HCT116 (cell line): ENCODE measurements around the gene CALML3. TPM values are rescaled to one million over a fixed set of nuclear protein-coding genes. Genes with fewer than 3 reads are reported as not detected.

Experiments
- ATAC-seq: fragments of 200-7000 bp; cut with Tn5 transposase; 2 replicates; pipeline ENCODE4 v1.9.1; 2020; ENCODE audit warnings: mild to moderate bottlenecking, moderate library complexity
- BruUV-seq: library from RNA; stranded (reverse); fragments of 400-500 nt; replicated peaks from 2 replicates; lab custom pipeline; 2021; lab: Mats Ljungman, UMichigan
- CTCF ChIA-PET: fragments of 300-600 bp; sonication (Branson Sonifier 250); formaldehyde crosslinking; loops from one replicate; lab custom pipeline; 2021; ENCODE audit warnings: antibody characterized with exemption; lab: Charles Lee
- POLR2A ChIA-PET: fragments of 300-600, 350-600 bp; sonication (Branson Sonifier 250); formaldehyde crosslinking; loops from one replicate; lab custom pipeline; 2021; ENCODE audit warnings: antibody characterized with exemption; lab: Charles Lee
- RAD21 ChIA-PET, 2 experiments: fragments of 300-600 bp; sonication (Branson Sonifier 250); formaldehyde crosslinking; loops; one replicate each; lab custom pipeline; 2023; ENCODE audit warnings: low total read pairs in 2 of 2; ENCODE audit not compliant: uncharacterized antibody in 2 of 2, unreplicated experiment in 2 of 2, low non-redundant PET in 1 of 2; lab: Charles Lee
- DNase-seq: peaks from one replicate; pipeline ENCODE4 v3.0.0-alpha.2; 2010; ENCODE audit warnings: low read depth, low spot score
- H2AFZ ChIP-seq: fragments of 200-600 bp; shearing (Covaris generic), sonication (generic); 2 replicates; pipeline ENCODE4 v1.6.1; 2017; ENCODE audit warnings: low read depth, mixed run types, mixed read lengths, antibody characterized with exemption, low read length; ENCODE audit not compliant: poor library complexity, severe bottlenecking
- H3K27ac ChIP-seq: 2 replicates; pipeline ENCODE4 v1.5.1; 2012; ENCODE audit warnings: low read depth, low read length
- H3K27me3 ChIP-seq: fragments of 200-600 bp; sonication (generic); 2 replicates; pipeline ENCODE4 v1.6.1; 2016; ENCODE audit warnings: mixed run types, low read length, mixed read lengths; ENCODE audit not compliant: insufficient read depth
- H3K36me3 ChIP-seq, 2 experiments: fragments of 200-500 bp in 1 of 2; fragments of 200-600 bp in 1 of 2; sonication (Bioruptor generic) in 1 of 2; sonication (generic) in 1 of 2; 2 replicates each; pipeline versions ENCODE4 v1.5.1 to v1.6.1; 2014 to 2016; ENCODE audit warnings: low read length in 2 of 2, inconsistent platforms in 1 of 2, mixed read lengths in 1 of 2, mixed run types in 1 of 2; ENCODE audit not compliant: insufficient read depth in 2 of 2, control insufficient read depth in 1 of 2
- H3K4me1 ChIP-seq, 2 experiments: fragments of 200-600 bp in 1 of 2; sonication (generic) in 1 of 2; 2 replicates each; pipeline versions ENCODE4 v1.5.1 to v1.6.1; 2012 to 2017; ENCODE audit warnings: low read length in 2 of 2, inconsistent platforms in 1 of 2, mild to moderate bottlenecking in 1 of 2, mixed read lengths in 1 of 2, mixed run types in 1 of 2, moderate library complexity in 1 of 2; ENCODE audit not compliant: insufficient read depth in 2 of 2, control insufficient read depth in 1 of 2
- H3K4me2 ChIP-seq: fragments of 200-600 bp; sonication (generic); 2 replicates; pipeline ENCODE4 v1.6.1; 2017; ENCODE audit warnings: mixed run types, low read length, mixed read lengths
- H3K4me3 ChIP-seq, 2 experiments: fragments of 200-600 bp in 1 of 2; sonication (generic) in 1 of 2; replicated peaks in 1 of 2; 2 replicates each; pipeline ENCODE4 v1.5.1; 2011 to 2016; ENCODE audit warnings: low read length in 2 of 2, control low read depth in 1 of 2, low read depth in 1 of 2, mild to moderate bottlenecking in 1 of 2, mixed read lengths in 1 of 2, mixed run types in 1 of 2
- H3K79me2 ChIP-seq: fragments of 200-600 bp; sonication (generic); 2 replicates; pipeline ENCODE4 v1.6.1; 2017; ENCODE audit warnings: mild to moderate bottlenecking, mixed run types, low read length, moderate library complexity, mixed read lengths; ENCODE audit not compliant: insufficient read depth
- H3K9ac ChIP-seq: fragments of 200-600 bp; sonication (generic); 2 replicates; pipeline ENCODE4 v1.6.1; 2016; ENCODE audit warnings: low read length, mixed read lengths
- H3K9me2 ChIP-seq: fragments of 200-600 bp; sonication (generic), shearing (Covaris generic); 2 replicates; pipeline ENCODE4 v1.6.1; 2017; ENCODE audit warnings: mixed run types, mild to moderate bottlenecking, moderate library complexity; ENCODE audit not compliant: insufficient read depth
- H3K9me3 ChIP-seq, 2 experiments: fragments of 200-500 bp in 1 of 2; fragments of 200-600 bp in 1 of 2; sonication (Bioruptor generic) in 1 of 2; sonication (generic) in 1 of 2; 2 replicates each; pipeline ENCODE4 v1.6.1; 2014 to 2017; ENCODE audit warnings: low read length in 2 of 2, mixed read lengths in 2 of 2, inconsistent platforms in 1 of 2, low read depth in 1 of 2, mild to moderate bottlenecking in 1 of 2, mixed run types in 1 of 2, moderate library complexity in 1 of 2; ENCODE audit not compliant: control insufficient read depth in 1 of 2, insufficient read depth in 1 of 2
- H4K20me1 ChIP-seq: fragments of 200-600 bp; sonication (generic), shearing (Covaris generic); 2 replicates; pipeline ENCODE4 v1.6.1; 2017; ENCODE audit warnings: mixed run types, mild to moderate bottlenecking, moderate library complexity; ENCODE audit not compliant: insufficient read depth
- EGR1 ChIP-seq: IDR thresholded peaks from 2 replicates; pipeline ENCODE4 v1.6.1; 2012; ENCODE audit warnings: low read depth
- ELF1 ChIP-seq: IDR thresholded peaks from 2 replicates; pipeline ENCODE4 v1.6.1; 2012; ENCODE audit warnings: low read depth, borderline replicate concordance
- EZH2 ChIP-seq: fragments of 200-600 bp; sonication (generic); IDR thresholded peaks from 2 replicates; pipeline ENCODE4 v1.6.1; 2017; ENCODE audit warnings: antibody characterized with exemption, mixed run types
- POLR2A ChIP-seq: IDR thresholded peaks from 2 replicates; pipeline ENCODE4 v1.7.0; 2011; ENCODE audit warnings: borderline replicate concordance; ENCODE audit not compliant: insufficient read depth, insufficient read length; ENCODE audit errors: extremely low read depth
- TCF7L2 ChIP-seq: IDR thresholded peaks from 2 replicates; pipeline ENCODE4 v1.7.0; 2011; ENCODE audit warnings: borderline replicate concordance, inconsistent platforms; ENCODE audit not compliant: insufficient read depth, insufficient read length; ENCODE audit errors: extremely low read depth
- intact Hi-C: fragments of 100-400 bp; cut with micrococcal nuclease; formaldehyde crosslinking; loops from 2 replicates; pipeline ENCODE4 v1.10.0; 2022
- total RNA-seq: library from RNA; stranded (reverse); gene quantifications from one replicate; pipeline ENCODE4 v1.2.1, GENCODE V29; 2021; ENCODE audit not compliant: unreplicated experiment
- TF ChIP-seq, protein P1 (sequence below): IDR thresholded peaks from 2 replicates; pipeline ENCODE4 v1.6.1; 2012; ENCODE audit warnings: low read depth

Gene CALML3
- total RNA-seq, 1 experiment from 2014 or later = not detected

GRCh38 chr10:5514226-5514850 lies 10.4 kb upstream of the CALML3 start:
- no peaks in the 10 kb centered on the region for H3K9me3 ChIP-seq
- H3K27ac ChIP-seq = no peak overlapping the region
- no TSS peak for BruUV-seq
- RAD21 ChIA-PET = no interaction called here
- POLR2A ChIA-PET = no interaction called here
- TF ChIP-seq EGR1 (no peak), ELF1 (no peak), EZH2 (no peak), TCF7L2 (no peak), POLR2A (no peak)
- TF ChIP-seq, protein P1, sequence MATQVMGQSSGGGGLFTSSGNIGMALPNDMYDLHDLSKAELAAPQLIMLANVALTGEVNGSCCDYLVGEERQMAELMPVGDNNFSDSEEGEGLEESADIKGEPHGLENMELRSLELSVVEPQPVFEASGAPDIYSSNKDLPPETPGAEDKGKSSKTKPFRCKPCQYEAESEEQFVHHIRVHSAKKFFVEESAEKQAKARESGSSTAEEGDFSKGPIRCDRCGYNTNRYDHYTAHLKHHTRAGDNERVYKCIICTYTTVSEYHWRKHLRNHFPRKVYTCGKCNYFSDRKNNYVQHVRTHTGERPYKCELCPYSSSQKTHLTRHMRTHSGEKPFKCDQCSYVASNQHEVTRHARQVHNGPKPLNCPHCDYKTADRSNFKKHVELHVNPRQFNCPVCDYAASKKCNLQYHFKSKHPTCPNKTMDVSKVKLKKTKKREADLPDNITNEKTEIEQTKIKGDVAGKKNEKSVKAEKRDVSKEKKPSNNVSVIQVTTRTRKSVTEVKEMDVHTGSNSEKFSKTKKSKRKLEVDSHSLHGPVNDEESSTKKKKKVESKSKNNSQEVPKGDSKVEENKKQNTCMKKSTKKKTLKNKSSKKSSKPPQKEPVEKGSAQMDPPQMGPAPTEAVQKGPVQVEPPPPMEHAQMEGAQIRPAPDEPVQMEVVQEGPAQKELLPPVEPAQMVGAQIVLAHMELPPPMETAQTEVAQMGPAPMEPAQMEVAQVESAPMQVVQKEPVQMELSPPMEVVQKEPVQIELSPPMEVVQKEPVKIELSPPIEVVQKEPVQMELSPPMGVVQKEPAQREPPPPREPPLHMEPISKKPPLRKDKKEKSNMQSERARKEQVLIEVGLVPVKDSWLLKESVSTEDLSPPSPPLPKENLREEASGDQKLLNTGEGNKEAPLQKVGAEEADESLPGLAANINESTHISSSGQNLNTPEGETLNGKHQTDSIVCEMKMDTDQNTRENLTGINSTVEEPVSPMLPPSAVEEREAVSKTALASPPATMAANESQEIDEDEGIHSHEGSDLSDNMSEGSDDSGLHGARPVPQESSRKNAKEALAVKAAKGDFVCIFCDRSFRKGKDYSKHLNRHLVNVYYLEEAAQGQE = no peak
- no peaks in the 10 kb centered on the region for H3K79me2 ChIP-seq
- H4K20me1 ChIP-seq = no peaks in the 10 kb centered on the region
- H2AFZ ChIP-seq = no peak overlapping the region
- ATAC-seq = no peak
- H3K36me3 ChIP-seq = no peaks in the 10 kb centered on the region
- no peaks in the 10 kb centered on the region for H3K27me3 ChIP-seq
- intact Hi-C loops = no loop called here
- H3K4me1 ChIP-seq = no peaks in the 10 kb centered on the region
- no peak for DNase-seq
- H3K9ac ChIP-seq = no peak overlapping the region
- CTCF ChIA-PET = no interaction called here
- no peak overlapping the region for H3K4me3 ChIP-seq
- no peak overlapping the region for H3K4me2 ChIP-seq
- H3K9me2 ChIP-seq = no peaks in the 10 kb centered on the region
